ENCODE measurements around the gene NCDN.
A peak's percentile ranks its signal among the peaks of the same experiment; 100 is the strongest.

The NCDN gene

DNA sequence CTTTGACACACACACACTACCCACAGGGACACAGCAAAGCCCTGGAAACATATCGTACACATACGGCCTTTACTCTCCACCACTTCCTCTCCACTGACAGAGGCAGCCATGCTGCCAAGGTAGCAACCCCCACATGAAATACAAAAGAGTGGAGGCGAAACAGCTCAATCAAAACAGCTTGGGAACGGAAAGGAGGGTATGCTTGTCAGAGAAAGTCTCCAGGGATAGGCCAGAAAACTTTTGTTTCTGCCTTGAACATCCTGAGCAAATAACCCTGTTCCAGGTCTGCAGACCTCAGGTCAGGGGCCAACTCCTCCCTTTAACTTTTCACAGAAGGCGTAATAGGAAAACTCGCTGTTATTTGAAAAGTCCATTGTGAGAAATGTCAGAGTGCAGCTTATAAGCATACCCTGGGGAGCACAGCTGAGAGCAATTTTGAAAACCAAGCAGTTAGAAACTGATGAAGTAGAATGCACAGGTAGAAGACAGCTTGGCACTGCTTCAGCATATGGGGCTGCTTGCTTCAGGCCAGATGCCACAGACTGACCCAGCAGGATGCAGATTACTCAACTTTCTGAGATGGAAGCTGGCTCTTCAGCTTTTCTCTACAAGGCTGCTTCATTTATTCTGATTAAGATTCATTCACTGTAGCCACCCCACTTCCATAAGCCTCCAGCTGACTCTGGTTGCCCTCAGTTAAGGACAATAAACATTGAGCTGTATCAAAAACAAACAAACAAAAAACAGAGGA lies 18.4 kb upstream of the NCDN start:
- Histone ChIP-seq H2BK12ac (ENCODE audit: low read length in 2 of 2) (no peak overlapping the region), H3K4me3 (ENCODE audit: insufficient read depth in 1 of 2, low read depth in 1 of 2, low read length in 2 of 2) (peak overlapping the region in 1 of 2 experiments; percentile 53), H3K4me2 (ENCODE audit: low read length, poor library complexity, severe bottlenecking) (no peak overlapping the region), H3K23ac (ENCODE audit: low read length in 2 of 2) (no peak overlapping the region), H4K91ac (ENCODE audit: low read length) (no peak overlapping the region), H2AK5ac (ENCODE audit: low read length, severe bottlenecking) (peak overlapping the region; percentile 50), H3K14ac (ENCODE audit: low read length in 2 of 2) (peak overlapping the region in 1 of 2 experiments; percentile 10), H4K8ac (ENCODE audit: low read length) (no peak overlapping the region), H2BK5ac (ENCODE audit: low read depth, low read length, poor library complexity, severe bottlenecking) (no peak overlapping the region), H3K36me3 (ENCODE audit: control insufficient read depth in 1 of 2, insufficient read depth in 2 of 2, low read depth in 1 of 2, low read length in 2 of 2) (peaks cover 6 to 9% of the 10 kb centered on the region in 2 experiments), H2BK15ac (ENCODE audit: low read depth, poor library complexity, severe bottlenecking) (no peak overlapping the region), H3K79me1 (replicated peaks; ENCODE audit: low read length, poor library complexity, severe bottlenecking) (peaks cover 16% of the 10 kb centered on the region), H3K4ac (ENCODE audit: low read depth in 1 of 2, low read length in 2 of 2) (no peak overlapping the region), H3K9ac (ENCODE audit: low read length) (peak overlapping the region; percentile 71), H3K27me3 (ENCODE audit: control insufficient read depth in 1 of 2, insufficient read depth in 1 of 2, low read length in 2 of 2) (no peaks in the 10 kb centered on the region), H3K18ac (ENCODE audit: low read depth in 1 of 2, low read length in 2 of 2) (peak overlapping the region in 1 of 2 experiments; percentile 48), H3K27ac (ENCODE audit: low read length, poor library complexity, severe bottlenecking) (peak overlapping the region; percentile 52), H2BK120ac (ENCODE audit: low read depth, low read length) (no peak overlapping the region), H3K4me1 (ENCODE audit: control insufficient read depth, insufficient read depth, low read depth, low read length) (peaks cover 10% of the 10 kb centered on the region), H2AFZ (ENCODE audit: low read depth, low read length) (no peak overlapping the region), H3K9me3 (ENCODE audit: control insufficient read depth, low read length) (no peaks in the 10 kb centered on the region)
- DNase-seq: no peak
- 67% methylated on average over 6 of the region's 6 CpGs for WGBS

- Histone ChIP-seq H3K23ac (ENCODE audit: low read length in 2 of 2) (no peak overlapping the region), H4K91ac (ENCODE audit: low read length) (no peak overlapping the region), H3K4me3 (ENCODE audit: insufficient read depth in 1 of 2, low read depth in 1 of 2, low read length in 2 of 2) (peak overlapping the region in 1 of 2 experiments; percentile 53), H3K4ac (ENCODE audit: low read depth in 1 of 2, low read length in 2 of 2) (no peak overlapping the region), H2AFZ (ENCODE audit: low read depth, low read length) (no peak overlapping the region), H3K27ac (ENCODE audit: low read length, poor library complexity, severe bottlenecking) (peak overlapping the region; percentile 14), H3K4me1 (ENCODE audit: control insufficient read depth, insufficient read depth, low read depth, low read length) (peaks cover 11% of the 10 kb centered on the region), H4K8ac (ENCODE audit: low read length) (no peak overlapping the region), H2BK15ac (ENCODE audit: low read depth, poor library complexity, severe bottlenecking) (no peak overlapping the region), H3K9ac (ENCODE audit: low read length) (peak overlapping the region; percentile 71), H2BK5ac (ENCODE audit: low read depth, low read length, poor library complexity, severe bottlenecking) (no peak overlapping the region), H2BK120ac (ENCODE audit: low read depth, low read length) (no peak overlapping the region), H3K14ac (ENCODE audit: low read length in 2 of 2) (no peak overlapping the region), H3K36me3 (ENCODE audit: control insufficient read depth in 1 of 2, insufficient read depth in 2 of 2, low read depth in 1 of 2, low read length in 2 of 2) (peaks cover 7 to 12% of the 10 kb centered on the region in 2 experiments), H3K9me3 (ENCODE audit: control insufficient read depth, low read length) (no peaks in the 10 kb centered on the region), H3K27me3 (ENCODE audit: control insufficient read depth in 1 of 2, insufficient read depth in 1 of 2, low read length in 2 of 2) (no peaks in the 10 kb centered on the region), H3K4me2 (ENCODE audit: low read length, poor library complexity, severe bottlenecking) (no peak overlapping the region), H2BK12ac (ENCODE audit: low read length in 2 of 2) (no peak overlapping the region), H3K18ac (ENCODE audit: low read depth in 1 of 2, low read length in 2 of 2) (no peak overlapping the region), H3K79me1 (replicated peaks; ENCODE audit: low read length, poor library complexity, severe bottlenecking) (peaks cover 14% of the 10 kb centered on the region), H2AK5ac (ENCODE audit: low read length, severe bottlenecking) (no peak overlapping the region)
- DNase-seq: peak; percentile 30
- no CpG with 5 or more reads among the region's 1 CpG for WGBS
Measured at GRCh38 chr1:35539824-35540261, 17.8 kb upstream of the NCDN start.

GRCh38 chr1:35544976-35545375 lies 12.6 kb upstream of the NCDN start:
- Histone ChIP-seq H2BK5ac (ENCODE audit: low read depth, low read length, poor library complexity, severe bottlenecking) (no peak overlapping the region), H3K4me3 (ENCODE audit: insufficient read depth in 1 of 2, low read depth in 1 of 2, low read length in 2 of 2) (no peak overlapping the region), H2BK12ac (ENCODE audit: low read length in 2 of 2) (no peak overlapping the region), H3K4me1 (ENCODE audit: control insufficient read depth, insufficient read depth, low read depth, low read length) (peaks cover 9% of the 10 kb centered on the region), H3K14ac (ENCODE audit: low read length in 2 of 2) (no peak overlapping the region), H3K18ac (ENCODE audit: low read depth in 1 of 2, low read length in 2 of 2) (no peak overlapping the region), H3K36me3 (ENCODE audit: control insufficient read depth in 1 of 2, insufficient read depth in 2 of 2, low read depth in 1 of 2, low read length in 2 of 2) (peaks cover 9 to 52% of the 10 kb centered on the region in 2 experiments), H2BK120ac (ENCODE audit: low read depth, low read length) (no peak overlapping the region), H2BK15ac (ENCODE audit: low read depth, poor library complexity, severe bottlenecking) (no peak overlapping the region), H3K27ac (ENCODE audit: low read length, poor library complexity, severe bottlenecking) (no peak overlapping the region), H3K4me2 (ENCODE audit: low read length, poor library complexity, severe bottlenecking) (no peak overlapping the region), H3K79me1 (replicated peaks; ENCODE audit: low read length, poor library complexity, severe bottlenecking) (peaks cover 23% of the 10 kb centered on the region), H3K4ac (ENCODE audit: low read depth in 1 of 2, low read length in 2 of 2) (peak overlapping the region in 1 of 2 experiments; percentile 22), H4K8ac (ENCODE audit: low read length) (no peak overlapping the region), H2AFZ (ENCODE audit: low read depth, low read length) (no peak overlapping the region), H3K9ac (ENCODE audit: low read length) (peak overlapping the region; percentile 10), H3K9me3 (ENCODE audit: control insufficient read depth, low read length) (no peaks in the 10 kb centered on the region), H2AK5ac (ENCODE audit: low read length, severe bottlenecking) (no peak overlapping the region), H3K27me3 (ENCODE audit: control insufficient read depth in 1 of 2, insufficient read depth in 1 of 2, low read length in 2 of 2) (no peaks in the 10 kb centered on the region), H4K91ac (ENCODE audit: low read length) (no peak overlapping the region), H3K23ac (ENCODE audit: low read length in 2 of 2) (no peak overlapping the region)
- WGBS: 62% methylated on average over 3 of the region's 3 CpGs
- DNase-seq: peak; percentile 67

DNA sequence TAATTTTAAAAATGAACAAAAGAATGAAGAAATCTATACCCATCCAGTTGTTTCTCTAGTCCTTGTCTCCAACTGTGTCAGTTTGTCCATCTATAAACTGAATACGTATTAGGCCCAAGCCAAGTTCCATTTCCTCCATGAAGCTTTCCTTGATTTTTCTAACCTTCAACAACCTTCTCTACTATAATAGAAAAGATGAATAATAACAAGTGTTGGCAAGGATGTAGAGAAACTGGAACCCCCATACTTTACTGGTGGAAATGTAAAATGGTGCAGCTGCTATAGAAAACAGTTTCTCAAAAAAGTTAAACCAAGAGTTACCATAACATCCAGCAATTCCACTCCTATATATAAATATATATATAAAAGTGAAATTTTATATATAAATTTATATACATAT lies 11.0 kb upstream of the NCDN start:
- Histone ChIP-seq H3K14ac (ENCODE audit: low read length in 2 of 2) (no peak overlapping the region), H2BK5ac (ENCODE audit: low read depth, low read length, poor library complexity, severe bottlenecking) (no peak overlapping the region), H4K91ac (ENCODE audit: low read length) (no peak overlapping the region), H3K23ac (ENCODE audit: low read length in 2 of 2) (no peak overlapping the region), H3K9ac (ENCODE audit: low read length) (no peak overlapping the region), H3K27me3 (ENCODE audit: control insufficient read depth in 1 of 2, insufficient read depth in 1 of 2, low read length in 2 of 2) (no peaks in the 10 kb centered on the region), H2AK5ac (ENCODE audit: low read length, severe bottlenecking) (no peak overlapping the region), H3K79me1 (replicated peaks; ENCODE audit: low read length, poor library complexity, severe bottlenecking) (peaks cover 21% of the 10 kb centered on the region), H3K9me3 (ENCODE audit: control insufficient read depth, low read length) (no peaks in the 10 kb centered on the region), H3K4me2 (ENCODE audit: low read length, poor library complexity, severe bottlenecking) (no peak overlapping the region), H3K27ac (ENCODE audit: low read length, poor library complexity, severe bottlenecking) (no peak overlapping the region), H2BK12ac (ENCODE audit: low read length in 2 of 2) (no peak overlapping the region), H3K4ac (ENCODE audit: low read depth in 1 of 2, low read length in 2 of 2) (no peak overlapping the region), H4K8ac (ENCODE audit: low read length) (no peak overlapping the region), H2BK120ac (ENCODE audit: low read depth, low read length) (no peak overlapping the region), H2BK15ac (ENCODE audit: low read depth, poor library complexity, severe bottlenecking) (no peak overlapping the region), H2AFZ (ENCODE audit: low read depth, low read length) (no peak overlapping the region), H3K4me3 (ENCODE audit: insufficient read depth in 1 of 2, low read depth in 1 of 2, low read length in 2 of 2) (no peak overlapping the region), H3K36me3 (ENCODE audit: control insufficient read depth in 1 of 2, insufficient read depth in 2 of 2, low read depth in 1 of 2, low read length in 2 of 2) (peaks cover 4 to 68% of the 10 kb centered on the region in 2 experiments), H3K4me1 (ENCODE audit: control insufficient read depth, insufficient read depth, low read depth, low read length) (peaks cover 6% of the 10 kb centered on the region), H3K18ac (ENCODE audit: low read depth in 1 of 2, low read length in 2 of 2) (no peak overlapping the region)
- no peak for DNase-seq
- 100% methylated on average over 1 of the region's 1 CpG for WGBS

All from mesenchymal stem cell (in vitro differentiated cells and primary cell).